IMR-90 (cell line): ENCODE results near the gene GPR152.

Experiments
- POLR2A ChIP-seq: IDR thresholded peaks from 2 replicates; pipeline ENCODE4 v1.6.1; 2012; ENCODE audit warnings: mild to moderate bottlenecking, low read depth, low read length
- TF ChIP-seq, protein P1 (sequence below): conservative IDR thresholded peaks from 2 replicates; pipeline ENCODE4 v1.5.1; 2012; ENCODE audit warnings: mild to moderate bottlenecking, low read depth, low read length, improper control_type of control experiment

- TF ChIP-seq POLR2A = no peak
- TF ChIP-seq, protein P1, sequence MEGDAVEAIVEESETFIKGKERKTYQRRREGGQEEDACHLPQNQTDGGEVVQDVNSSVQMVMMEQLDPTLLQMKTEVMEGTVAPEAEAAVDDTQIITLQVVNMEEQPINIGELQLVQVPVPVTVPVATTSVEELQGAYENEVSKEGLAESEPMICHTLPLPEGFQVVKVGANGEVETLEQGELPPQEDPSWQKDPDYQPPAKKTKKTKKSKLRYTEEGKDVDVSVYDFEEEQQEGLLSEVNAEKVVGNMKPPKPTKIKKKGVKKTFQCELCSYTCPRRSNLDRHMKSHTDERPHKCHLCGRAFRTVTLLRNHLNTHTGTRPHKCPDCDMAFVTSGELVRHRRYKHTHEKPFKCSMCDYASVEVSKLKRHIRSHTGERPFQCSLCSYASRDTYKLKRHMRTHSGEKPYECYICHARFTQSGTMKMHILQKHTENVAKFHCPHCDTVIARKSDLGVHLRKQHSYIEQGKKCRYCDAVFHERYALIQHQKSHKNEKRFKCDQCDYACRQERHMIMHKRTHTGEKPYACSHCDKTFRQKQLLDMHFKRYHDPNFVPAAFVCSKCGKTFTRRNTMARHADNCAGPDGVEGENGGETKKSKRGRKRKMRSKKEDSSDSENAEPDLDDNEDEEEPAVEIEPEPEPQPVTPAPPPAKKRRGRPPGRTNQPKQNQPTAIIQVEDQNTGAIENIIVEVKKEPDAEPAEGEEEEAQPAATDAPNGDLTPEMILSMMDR = no peak
Measured at GRCh38 chr11:67417425-67417824, 35.1 kb downstream of the GPR152 start.
